Lower leg skin (tissue), 3 donors: ENCODE data around the gene FCMR.

Source experiments
- POLR2A ChIP-seq, 2 donors: fragments of 450-650 bp; IDR thresholded peaks; one replicate each; pipeline ENCODE4 v1.6.1; 2016 to 2017; ENCODE audit warnings: antibody characterized with exemption in 2 of 2, mild to moderate bottlenecking in 1 of 2, moderate library complexity in 1 of 2
- TF ChIP-seq, protein P1 (sequence below), 3 donors: fragments of 450-650 bp; IDR thresholded peaks; one replicate each; pipeline ENCODE4 v1.5.1; 2016; ENCODE audit warnings: antibody characterized with exemption in 3 of 3, mild to moderate bottlenecking in 3 of 3, moderate library complexity in 2 of 3

- TF ChIP-seq, protein P1, sequence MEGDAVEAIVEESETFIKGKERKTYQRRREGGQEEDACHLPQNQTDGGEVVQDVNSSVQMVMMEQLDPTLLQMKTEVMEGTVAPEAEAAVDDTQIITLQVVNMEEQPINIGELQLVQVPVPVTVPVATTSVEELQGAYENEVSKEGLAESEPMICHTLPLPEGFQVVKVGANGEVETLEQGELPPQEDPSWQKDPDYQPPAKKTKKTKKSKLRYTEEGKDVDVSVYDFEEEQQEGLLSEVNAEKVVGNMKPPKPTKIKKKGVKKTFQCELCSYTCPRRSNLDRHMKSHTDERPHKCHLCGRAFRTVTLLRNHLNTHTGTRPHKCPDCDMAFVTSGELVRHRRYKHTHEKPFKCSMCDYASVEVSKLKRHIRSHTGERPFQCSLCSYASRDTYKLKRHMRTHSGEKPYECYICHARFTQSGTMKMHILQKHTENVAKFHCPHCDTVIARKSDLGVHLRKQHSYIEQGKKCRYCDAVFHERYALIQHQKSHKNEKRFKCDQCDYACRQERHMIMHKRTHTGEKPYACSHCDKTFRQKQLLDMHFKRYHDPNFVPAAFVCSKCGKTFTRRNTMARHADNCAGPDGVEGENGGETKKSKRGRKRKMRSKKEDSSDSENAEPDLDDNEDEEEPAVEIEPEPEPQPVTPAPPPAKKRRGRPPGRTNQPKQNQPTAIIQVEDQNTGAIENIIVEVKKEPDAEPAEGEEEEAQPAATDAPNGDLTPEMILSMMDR (IDR thresholded peaks at IDR 0.05), result no peak
- no peak for TF ChIP-seq POLR2A (IDR thresholded peaks at IDR 0.05)
Observed at GRCh38 chr1:206892351-206892984, 29.3 kb downstream of the FCMR start.
